HG03521 (cell line): ENCODE results near the gene CFHR4.
"Not testable (repeated sequence)": the region's sequence is repeated elsewhere in the genome, so short reads cannot be mapped to it uniquely, and the experiment has no call there.

Experiments used
- ATAC-seq: cut with Tn5 transposase; IDR thresholded peaks from one replicate; pipeline ENCODE4 v1.9.1; 2021; ENCODE audit warnings: mild to moderate bottlenecking, moderate library complexity; ENCODE audit not compliant: unreplicated experiment

The CFHR4 gene

DNA sequence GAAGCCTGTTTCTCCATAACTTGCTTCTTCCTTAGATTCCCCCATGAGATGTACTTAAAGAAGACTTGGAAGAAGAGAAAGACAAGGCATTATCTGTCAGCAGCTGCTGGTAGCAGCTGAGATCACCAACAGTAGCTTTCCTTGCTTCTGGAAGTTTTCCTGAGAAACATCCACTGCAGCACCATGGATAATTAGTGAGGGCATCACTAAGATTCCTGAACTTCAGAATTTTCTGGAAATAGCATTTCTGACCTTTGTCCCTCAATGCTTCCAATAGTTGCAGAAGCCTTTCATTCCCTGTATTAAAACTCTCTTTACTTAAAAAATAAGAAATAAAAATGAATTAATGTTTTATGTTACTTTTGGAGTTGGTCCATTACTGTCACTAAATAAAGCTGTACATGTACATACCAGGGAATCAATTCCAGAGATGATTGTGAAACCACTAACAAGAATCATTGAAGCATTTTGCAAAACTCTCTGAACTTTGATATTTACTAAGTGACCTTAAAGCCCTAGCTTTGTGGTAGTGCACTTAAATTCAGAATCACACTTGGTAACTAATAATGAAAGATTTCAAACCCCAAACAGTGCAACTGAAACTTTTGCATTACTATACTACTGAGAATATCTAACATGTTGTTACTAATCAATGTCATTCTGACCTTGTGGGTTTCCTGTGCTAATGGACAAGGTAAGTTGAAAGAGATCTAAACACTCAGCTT, at the start of gene CFHR4:
Gene CFHR4, plus strand, starts transcription at position 538 of the 725 bp plus-strand sequence. Its CDS starts 99 bp downstream, at position 637.
- peak; percentile 82 for ATAC-seq

DNA sequence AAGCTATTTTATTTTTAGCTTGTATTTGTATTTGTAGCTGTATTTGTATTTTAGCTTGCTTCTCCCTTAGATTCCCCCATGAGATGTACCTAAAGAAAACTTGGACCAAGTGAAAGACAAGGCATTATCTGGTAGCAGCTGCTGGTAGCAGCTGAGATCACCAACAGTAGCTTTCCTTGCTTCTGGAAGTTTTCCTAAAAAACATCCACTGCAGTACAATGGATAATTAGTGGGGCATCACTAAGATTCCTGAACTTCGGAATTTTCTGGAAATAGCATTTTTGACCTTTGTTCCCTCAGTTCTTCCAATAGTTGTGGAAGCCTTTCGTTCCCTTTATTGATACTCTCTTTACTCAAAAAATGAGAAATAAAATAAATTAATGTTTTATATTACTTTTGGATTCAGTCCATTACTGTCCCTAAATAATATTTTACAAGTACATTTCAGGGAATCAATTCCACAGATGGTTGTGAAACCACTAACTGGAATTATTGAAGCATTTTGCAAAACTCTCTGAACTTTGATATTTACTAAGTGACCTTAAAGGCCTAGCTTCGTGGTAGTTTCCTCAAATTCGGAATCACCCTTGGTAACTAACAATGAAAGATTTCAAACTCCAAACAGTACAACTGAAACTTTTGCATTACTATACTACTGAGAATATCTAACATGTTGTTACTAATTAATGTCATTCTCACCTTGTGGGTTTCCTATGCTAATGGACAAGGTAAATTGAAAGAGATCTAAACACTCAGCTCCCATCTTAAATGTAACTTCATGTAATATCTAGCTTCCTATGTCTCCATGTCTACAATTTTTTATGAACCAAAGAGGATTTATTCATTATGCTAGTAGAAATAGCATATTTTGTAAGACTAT, 38.0 kb upstream of the CFHR4 start:
- ATAC-seq, result not testable (repeated sequence)

DNA sequence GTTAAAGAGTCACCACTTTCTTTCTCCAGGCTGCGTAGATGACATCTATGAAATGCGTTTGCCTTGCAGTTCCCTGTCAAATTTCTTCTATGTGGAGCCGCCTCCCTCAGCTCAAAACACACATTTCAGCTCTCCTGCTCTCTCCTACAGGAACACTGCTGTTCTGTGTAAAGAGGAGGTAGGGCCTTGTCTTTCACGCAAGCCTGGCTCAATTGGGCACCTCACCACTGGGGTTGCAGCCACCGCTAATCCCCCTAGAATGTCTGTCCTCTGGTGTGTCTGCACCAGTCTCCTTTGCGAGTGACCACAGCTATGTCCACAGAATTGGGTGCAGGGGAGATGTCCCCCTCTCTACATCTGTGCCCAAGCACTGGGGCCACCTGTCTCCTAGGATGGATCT, 31.8 kb upstream of the CFHR4 start:
- no peak for ATAC-seq

DNA sequence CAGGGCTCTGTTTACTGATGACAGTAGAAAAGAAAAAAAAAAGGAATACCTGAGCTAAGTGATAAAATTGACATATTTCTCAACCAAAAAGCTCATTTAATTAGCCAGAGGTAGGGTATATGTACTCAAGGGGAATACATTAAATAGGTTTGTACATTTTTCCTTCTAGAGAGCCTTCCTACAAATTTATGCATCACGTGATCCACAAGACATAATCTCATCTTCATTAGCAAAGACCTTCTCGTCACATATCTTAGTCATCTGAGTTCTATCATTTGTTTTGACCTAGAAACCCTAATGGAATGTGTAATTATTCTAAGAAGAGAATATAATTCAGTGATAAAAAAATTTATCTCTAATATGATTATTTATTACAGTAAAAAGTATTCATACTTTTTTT, 30.7 kb upstream of the CFHR4 start:
- ATAC-seq, result no peak

DNA sequence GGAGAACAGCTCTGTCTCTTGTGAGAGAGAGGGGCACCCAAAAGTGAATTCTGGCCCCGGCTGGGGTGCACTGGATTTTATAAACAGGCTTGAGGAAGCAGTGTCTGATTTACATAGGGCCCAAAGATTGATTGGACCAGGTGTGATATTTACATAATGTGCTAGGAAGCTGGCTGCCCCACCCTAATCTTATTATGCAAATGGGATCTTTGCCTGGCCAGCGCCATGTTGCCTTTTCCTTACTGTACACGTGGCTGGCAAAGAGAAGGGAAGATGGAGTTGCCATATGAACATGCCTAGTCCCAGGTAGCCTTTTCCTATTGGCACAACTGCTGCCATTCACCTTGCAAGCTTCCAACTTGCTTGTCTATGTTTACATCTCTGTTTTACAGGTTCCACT, 29.0 kb upstream of the CFHR4 start:
- no peak for ATAC-seq

DNA sequence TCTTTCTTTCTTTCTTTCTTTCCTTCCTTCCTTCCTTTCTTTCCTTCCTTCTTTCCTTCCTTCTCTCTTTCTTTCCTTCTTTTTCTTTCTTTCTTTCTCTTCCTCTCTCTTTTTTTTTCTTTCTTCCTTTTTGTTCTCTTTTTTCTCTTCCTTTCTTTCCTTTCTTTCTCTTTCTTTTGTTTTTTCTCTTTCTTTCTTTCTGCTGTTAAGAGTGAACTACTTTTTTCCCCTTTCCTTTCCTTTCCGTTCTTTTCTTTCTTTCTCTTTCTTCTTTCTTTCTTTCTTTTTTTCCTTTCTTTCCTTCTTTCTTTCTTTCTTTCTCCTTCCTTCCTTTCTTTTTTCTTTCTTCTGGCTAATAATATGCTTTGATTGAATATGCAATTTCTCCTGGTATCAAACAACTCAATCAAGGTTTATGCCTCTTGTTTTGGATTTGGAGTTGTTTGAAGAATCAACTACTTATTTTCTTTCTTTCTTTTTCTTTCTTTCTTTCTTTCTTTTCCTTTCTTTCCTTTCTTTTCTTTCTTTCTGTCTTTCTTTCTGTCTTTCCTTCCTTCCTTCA, 27.4 kb upstream of the CFHR4 start:
- ATAC-seq, result no peak

DNA sequence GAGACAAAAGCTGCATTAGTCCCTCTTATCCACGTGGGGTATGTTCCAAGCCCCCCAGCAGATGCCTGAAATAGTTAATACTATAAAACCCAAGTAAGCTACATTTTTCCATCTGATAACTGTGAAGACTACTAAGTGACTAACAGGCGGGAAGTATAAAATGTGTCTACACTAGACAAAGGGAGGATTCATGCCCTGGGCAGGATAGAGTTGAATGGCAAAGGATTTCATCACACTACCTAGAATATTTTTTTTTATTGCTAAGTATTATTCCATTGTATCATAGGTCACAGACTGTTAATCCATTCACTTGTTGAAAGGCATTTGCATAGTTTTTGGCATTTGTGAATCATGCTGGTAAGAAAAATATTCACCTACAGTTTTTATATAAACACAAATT, 26.4 kb upstream of the CFHR4 start:
- no peak for ATAC-seq

DNA sequence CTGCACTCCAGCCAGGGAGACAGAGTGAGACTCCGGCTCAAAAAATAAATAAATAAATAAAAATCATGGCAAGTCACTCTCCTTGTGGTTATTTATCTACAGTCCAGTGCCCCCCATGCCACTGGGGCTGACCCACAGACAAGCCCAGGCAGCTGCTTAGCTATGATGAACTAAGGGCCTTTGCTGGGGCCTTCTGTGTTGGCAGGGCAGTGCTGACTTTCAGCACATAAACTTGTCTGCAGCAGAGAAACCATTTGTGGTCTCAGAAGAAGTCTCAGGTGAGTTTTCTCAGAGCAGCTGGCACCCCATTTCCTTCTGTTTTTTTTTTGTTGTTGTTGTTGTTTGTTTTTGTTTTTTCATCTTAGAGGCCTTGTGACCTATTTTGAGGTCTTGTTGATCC, 20.9 kb upstream of the CFHR4 start:
- ATAC-seq, result no peak

DNA sequence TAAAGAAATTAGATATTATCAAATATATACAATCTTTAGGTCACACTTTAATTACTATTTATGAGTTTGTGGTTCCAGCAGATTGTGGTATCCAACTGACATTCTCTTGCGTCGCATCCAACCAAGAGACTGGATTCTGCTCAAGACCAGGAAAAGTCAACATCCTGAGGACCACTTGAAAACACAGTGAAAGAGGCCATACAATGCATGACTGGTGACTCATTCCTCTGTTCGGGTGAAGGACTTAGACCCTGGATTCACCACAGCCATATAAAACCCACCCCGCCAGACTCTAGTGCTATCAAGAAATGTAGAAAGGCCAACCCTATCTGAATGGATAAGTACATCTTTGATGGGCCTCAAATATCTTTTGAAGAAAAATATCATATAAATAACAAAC, 14.5 kb upstream of the CFHR4 start:
- ATAC-seq, result no peak

DNA sequence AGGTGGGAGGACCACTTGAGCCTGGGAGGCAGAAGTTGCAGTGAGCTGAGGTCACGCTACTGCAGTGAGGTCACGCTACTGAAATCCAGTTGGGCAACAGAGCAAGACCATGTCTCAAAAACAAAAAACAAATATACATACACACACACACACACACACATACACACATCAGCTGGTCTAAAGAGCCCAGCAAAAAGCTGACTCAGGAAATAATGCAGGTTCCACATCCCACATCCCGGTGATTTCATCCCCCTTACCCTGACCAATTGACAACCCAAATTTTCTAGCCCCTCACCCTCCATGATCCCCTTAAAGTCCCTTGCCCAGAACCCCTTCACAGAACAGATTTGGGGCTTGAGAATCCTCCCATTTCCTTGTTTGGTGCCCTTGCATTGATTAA, 11.9 kb upstream of the CFHR4 start:
- no peak for ATAC-seq

DNA sequence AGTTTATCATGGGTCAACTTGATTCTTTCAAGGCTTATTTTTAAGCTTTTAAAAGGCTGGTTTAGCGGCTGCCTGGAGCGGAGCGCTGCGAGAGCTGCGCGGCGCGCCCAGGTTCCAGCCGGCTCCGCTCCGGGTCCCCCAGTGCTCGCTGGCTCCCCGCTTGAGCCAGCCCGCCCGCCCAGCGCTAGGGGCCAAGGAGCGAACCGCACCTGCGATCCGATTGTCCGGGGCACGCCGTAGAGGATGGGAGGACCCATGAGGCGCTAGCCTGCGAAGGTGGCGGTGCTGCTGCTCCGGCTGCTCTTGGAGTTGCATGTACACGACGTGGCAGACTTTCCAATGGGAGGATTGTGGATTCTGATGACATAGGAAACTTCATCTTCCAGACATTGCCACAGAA, 9.9 kb upstream of the CFHR4 start:
- ATAC-seq, result no peak

DNA sequence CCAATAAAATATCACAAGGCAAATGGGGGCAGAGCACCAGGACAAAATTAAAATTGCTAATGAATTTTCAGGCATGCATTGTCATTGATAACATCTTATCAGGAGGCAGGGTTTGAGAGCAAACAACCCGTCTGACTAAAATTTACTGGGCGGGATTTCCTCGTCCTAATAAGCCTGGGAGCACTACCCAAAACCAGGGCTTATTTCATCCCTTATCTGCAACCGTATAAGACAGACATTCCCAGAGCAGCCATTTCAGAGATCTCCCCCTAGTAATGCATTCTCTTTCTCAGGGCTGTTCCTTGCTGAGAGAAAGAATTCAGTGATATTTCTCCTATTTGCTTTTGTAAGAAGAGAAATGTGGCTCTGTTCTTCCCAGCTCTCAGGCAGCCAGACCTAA, 1.3 kb upstream of the CFHR4 start:
- ATAC-seq, result not testable (repeated sequence)

DNA sequence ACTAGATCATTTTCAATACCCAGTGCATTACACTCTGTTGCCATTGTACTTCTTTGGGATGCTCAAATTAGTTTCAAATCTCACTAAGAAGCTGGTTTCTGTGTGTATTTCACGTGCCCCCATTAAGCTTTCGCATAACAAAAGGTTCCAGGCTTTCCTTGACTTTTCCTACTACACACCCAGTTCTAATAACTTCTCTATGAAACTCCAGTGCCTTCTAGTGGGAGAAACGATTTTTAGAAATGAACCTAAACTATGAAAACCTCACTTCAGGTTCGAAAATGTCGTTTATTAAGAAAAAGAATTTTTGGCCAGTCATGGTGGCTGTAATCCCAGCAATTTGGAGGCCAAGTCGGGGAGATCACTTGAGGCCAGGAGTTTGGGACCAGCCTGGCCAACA, 2.8 kb downstream of the CFHR4 start:
- ATAC-seq, result no peak

DNA sequence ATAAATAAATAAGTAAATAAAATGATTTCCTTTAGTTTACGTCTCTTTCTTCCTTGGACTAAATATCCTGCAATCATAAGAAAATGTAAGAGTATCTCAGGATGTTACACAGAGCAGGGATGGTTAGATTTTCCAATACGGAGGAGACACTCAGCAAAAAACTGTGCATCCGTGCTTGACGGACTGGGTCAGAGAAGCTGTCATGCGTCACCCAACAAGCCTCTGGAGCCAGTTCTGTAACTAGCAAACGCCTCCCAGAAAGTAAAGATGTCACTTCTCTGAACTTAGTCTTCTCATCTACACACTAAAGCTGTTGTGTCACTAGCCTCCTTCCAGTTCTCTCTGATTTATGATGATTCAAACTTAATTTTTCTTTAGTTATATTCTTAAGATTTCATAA, 3.4 kb downstream of the CFHR4 start:
- ATAC-seq, result no peak

DNA sequence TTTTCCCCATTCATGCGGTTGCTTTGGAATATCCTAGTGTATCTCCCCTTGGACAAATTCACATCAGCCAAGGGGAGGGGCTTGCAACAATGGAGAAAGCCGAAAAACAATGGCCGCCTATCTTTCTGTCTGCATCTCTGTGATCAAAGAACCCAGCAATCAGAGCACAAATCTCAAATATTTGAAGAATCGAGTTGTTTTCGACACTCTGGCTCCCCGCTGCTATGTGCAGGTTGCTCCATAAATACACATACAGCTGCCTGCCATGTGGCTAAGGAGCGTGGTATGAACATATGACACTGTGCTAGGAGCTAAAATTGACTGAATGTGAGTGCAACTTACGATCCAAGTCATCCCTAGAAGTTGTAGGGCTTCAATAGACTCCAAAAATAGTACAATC, 8.5 kb downstream of the CFHR4 start:
- ATAC-seq, result no peak

DNA sequence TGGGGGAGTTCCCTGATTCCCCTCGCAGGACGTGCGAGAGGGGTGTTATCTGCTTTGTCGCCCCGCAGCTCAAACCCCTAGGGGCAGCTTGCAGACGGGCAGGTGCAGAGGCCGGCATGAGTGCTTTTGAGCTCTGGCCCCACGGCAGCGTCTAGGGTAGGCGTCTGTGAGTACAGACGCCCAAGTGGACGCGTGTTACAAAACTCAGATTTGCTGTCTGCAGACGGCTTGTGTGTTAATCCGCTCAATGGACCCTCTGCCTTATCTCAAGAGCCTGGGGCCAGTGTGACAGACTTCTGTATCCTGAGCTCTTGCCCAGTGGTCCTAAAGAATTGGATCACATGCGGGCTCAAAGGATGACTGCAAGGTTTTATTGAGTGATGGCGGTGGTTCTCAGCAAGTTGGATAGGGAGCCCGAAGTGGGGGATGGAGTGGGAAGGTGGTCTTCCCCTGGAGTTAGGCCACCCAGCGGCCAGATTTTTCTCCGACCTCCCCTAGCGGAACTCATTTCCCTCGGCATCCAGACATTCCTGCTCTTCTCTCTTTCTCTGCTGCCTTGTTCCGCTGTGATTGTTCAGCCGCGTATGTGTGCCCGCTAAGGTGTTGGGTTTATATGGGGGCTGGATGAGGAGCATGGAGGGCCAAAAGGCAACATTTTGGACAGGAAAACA, 9.4 kb downstream of the CFHR4 start:
- no peak for ATAC-seq

DNA sequence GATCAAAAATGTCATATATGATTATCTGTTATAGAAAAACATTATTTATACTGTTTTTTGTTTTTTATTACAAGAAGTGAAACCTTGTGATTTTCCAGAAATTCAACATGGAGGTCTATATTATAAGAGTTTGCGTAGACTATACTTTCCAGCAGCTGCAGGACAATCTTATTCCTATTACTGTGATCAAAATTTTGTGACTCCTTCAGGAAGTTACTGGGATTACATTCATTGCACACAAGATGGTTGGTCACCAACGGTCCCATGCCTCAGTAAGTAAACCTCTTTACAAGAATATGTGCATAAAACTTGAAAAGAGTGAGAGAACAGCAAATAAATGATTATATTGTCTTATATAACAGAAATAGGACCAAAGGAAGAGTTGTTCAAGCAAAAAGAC, 14.5 kb downstream of the CFHR4 start:
- no peak for ATAC-seq

DNA sequence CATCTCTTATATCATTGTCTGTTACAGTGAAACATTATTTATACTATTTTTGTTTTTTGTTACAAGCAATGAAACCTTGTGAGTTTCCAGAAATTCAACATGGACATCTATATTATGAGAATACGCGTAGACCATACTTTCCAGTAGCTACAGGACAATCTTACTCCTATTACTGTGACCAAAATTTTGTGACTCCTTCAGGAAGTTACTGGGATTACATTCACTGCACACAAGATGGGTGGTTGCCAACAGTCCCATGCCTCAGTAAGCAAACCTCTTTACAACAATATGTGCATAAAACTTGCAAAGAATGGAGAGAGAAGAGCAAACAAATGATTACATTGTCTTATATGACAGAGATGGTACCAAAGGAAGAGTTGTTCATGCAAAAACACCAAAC, 22.4 kb downstream of the CFHR4 start:
- no peak for ATAC-seq

DNA sequence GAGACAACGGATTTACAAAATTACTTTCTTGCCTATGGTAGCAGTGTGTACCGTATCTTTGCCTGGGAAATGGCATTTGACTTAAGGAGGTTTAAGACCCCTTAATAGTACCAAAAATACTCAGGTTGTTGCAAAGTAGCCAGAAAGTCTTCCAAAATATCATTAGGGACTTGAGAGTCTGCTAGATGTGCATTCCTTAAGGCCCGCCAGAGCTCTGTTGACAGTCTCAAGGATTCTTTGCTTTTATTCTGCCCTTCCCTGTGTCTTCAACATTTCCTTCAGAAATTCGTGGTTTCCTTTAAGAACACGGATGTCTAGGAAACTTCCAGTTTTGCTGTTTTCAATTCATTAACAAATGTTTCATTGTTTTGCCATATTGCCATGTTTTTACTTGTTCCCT, 24.4 kb downstream of the CFHR4 start:
- ATAC-seq, result not testable (repeated sequence)

DNA sequence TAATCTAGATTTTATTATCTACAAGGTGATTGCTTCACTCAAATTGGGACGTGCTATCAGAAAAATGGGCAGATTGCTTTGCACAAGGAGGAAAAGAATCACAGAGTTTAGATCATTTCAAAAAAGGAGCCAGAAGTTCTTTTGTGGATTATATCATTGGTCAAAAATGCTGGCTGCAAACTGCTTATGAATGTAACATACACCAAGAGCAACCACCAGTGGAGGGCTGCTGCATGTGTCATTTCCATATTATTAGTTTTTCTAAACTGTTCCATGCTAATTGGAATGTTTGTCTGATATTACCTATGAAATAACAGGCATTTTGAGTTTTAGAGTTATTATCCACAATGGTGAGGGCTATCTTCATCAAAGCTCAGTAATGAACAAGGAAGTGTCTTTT, 39.0 kb downstream of the CFHR4 start:
- not testable (repeated sequence) for ATAC-seq

DNA sequence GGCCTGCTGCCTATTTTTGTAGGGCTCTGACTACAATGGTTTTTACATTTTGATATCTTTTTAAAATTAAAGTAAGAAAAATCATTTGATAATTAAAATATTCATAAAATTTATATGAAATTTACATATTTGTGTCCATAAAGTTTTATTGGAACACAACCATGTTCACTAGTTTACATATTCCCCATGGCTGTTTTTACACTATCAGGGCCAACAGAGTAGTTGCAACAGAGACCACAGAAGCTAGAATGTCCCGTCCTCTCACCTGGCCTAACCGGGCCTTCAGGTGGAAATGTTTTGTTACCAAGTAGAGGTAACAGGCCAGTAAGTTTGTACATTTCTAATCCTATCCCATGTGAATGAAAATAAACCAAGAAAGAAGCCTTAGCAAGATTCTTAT, 45.0 kb downstream of the CFHR4 start:
- ATAC-seq, result not testable (repeated sequence)
